Fibroblast of skin of right biceps (primary cell): ENCODE results near the gene METTL2B.

Experiments
- DNase-seq: peaks from one replicate; pipeline ENCODE4 v3.0.0-alpha.2; 2013

METTL2B gene

GRCh38 chr7:128476402-128477335 is at the start of gene METTL2B:
METTL2B (plus strand) TSS chr7:128476748; CDS start chr7:128476766, 18 bp downstream.
- DNase-seq = peak; percentile 93

DNA sequence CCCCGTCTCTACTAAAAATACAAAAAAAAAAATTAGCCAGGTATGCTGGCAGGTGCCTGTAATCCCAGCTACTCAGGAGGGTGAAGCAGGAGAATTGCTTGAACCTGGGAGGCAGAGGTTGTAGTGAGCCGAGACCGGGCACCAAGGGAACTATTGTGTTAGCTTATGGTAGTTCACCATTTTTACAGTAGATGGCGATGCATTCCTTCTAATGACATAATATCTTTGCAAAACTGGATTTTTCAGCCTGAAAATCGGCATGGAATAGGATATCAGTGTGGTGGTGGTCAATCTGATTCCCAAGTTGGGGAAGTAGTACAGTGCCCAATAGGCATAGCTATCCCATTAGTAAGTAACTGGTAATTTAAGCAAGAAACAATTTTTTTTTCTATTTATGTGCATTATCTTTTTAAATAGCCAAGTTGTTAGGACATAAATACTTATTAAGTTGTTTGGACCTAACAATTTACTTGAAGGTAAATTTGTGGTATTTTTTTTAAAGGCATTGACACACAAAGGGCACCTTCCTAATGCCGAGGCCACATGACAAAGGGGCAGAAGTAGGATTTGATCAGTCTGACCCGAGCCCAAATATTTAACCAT is 49.2 kb upstream of the METTL2B start:
- peak; percentile 57 for DNase-seq

DNA sequence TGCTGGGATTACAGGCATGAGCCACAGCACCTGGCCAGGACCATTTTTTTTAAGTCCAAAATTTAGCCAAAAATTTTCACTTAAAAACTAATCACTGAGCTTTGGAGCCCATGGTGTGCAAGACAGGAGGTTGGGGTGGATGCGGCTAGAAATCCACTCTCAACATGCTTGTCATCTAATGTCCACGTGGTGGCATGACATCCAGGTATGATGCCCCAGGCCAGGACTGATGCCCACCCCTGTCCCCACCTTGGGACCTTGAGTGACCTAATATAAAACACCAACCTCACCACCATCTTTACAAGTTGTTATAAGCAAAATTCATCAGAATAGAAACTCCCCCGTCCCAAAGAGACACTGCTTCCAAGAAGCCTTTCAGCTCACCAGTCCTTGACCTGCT is 46.3 kb upstream of the METTL2B start:
- no peak for DNase-seq

DNA sequence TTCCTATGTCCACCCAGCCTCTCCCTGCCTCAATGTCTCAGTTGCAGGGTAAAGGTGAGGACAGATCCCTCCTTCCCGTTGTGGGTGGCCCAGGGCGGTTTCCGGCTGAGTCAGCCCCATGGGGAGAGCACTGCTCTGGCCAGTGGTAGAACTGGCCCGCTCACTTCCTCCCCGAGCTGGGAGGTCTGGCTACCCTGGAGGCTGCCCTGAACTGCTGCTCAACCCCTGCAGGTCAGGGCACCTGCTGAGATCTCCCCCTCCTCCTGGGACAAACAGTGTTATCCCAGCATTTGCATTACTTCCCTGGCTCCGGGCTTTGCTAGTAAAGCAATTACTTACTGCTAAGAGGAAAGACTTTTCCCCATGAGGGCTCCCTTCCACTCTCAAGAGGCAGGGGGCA is 45.3 kb upstream of the METTL2B start:
- peak; percentile 35 for DNase-seq

GRCh38 chr7:128431754-128432153 is 44.8 kb upstream of the METTL2B start:
- no peak for DNase-seq

DNA sequence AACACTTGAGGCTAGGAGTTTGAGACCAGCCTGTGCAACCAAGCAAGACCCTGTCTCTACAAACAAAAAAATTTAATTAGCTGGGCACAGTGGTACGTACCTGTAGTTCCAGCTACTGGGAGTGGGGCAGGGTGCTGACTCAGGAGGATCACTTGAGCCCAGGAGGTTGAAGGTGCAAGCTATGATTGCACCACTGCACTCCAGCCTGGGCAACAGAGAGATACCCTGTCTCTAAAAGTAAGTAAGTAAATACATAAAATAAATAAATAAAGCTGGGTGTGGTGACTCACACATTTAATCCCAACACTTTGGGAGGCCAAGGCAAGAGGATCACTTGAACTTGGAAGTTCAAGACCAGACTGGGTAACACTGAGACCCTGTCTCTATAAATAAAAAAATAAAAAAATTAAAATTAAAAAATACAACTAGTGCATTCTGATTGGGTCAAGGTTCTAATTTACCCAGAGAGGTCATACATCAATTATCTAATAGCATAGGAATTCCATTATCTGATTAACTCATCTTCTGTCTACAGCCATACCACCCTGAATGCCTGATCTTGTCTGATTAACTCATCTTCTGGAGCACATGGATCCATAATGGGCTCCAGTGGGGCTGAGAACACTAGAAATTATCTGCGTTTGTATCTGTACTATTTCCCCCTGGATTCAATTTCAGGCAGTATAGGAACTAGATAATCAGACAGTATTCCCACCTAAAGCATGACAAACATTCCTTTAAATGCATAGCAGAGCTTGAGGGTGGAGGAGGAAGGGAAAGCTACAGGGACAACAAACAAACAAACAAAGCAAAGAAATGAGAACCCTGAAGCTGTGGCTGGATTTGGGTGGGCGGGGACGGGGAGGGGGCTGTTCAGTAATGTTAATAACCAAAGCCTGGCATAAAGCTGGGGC is 41.9 kb upstream of the METTL2B start:
- DNase-seq = peak; percentile 7

- DNase-seq = no peak
These were observed 41.2 kb upstream of the METTL2B start for GRCh38 chr7:128435327-128435686.

GRCh38 chr7:128437426-128438332 is 38.9 kb upstream of the METTL2B start:
- no peak for DNase-seq

- DNase-seq = no peak
These were observed 34.2 kb upstream of the METTL2B start for GRCh38 chr7:128442356-128442755.

DNA sequence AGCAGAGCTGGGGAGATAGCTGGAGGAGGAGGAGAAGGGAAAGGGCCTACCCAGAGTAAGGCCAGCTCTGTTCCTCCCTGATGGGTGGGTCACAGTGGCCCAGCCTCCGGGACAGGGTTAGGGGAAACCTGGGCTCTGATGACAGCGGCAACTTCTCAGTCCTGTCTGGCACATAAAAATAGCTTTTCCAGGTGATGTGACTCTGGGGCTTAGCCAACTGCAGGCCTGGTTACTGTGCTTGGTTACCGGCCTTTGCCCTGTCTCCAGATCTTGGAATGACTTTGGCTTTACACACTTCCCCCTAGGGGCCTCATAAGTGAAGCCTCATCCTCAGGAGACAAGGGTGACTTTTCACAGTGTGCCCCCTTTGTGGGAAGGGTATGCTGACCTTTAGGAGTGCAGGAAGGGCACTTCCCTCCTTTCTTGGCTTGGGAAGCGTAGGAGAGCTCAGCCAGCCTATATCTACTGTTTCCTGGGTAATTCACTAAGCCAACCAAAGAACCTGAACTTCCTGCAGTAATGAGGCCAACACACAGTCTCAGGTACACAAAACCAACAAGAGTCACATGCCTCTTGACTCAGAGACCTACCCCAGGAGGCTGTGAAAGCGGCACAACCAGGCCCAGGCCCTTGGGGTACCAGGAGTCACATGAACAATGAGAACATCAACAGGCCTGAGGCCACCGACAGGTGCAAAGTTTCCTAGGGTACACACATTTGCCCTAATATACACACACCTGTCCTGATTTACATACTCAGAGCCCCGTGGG is 32.5 kb upstream of the METTL2B start:
- DNase-seq = no peak

GRCh38 chr7:128446306-128446705 is 30.2 kb upstream of the METTL2B start:
- no peak for DNase-seq

DNA sequence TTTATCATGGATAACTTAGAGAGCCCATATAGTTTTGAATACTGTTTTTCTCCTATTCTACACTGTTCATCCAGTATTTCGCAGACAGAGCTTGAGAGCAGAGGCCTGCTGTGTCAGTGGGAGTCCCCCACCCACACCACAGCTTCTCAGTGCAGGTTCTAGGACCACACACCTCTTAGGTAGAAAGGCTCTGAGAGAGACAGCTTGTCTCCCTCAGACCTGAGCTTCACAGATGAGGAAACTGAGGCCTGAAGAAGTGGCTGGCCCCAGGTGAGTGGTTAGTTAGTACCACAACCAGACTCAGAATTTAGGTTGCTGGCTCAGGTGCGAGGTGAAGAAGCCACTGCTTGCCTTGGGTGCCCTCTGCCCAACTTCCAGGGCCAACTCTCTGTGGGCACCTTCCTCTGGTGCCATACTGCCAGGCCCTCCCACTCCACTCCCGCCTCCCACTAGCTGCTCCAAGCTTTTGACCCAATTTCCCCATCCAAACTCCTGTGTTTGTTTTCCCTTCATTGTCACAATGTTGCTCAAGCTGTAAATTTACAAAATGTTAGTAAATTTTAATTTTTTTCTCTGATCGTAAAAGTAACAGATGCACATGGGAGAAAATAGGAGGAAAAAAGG is 28.5 kb upstream of the METTL2B start:
- DNase-seq = no peak

- DNase-seq = no peak
These were observed 27.7 kb upstream of the METTL2B start for GRCh38 chr7:128448751-128449302.

DNA sequence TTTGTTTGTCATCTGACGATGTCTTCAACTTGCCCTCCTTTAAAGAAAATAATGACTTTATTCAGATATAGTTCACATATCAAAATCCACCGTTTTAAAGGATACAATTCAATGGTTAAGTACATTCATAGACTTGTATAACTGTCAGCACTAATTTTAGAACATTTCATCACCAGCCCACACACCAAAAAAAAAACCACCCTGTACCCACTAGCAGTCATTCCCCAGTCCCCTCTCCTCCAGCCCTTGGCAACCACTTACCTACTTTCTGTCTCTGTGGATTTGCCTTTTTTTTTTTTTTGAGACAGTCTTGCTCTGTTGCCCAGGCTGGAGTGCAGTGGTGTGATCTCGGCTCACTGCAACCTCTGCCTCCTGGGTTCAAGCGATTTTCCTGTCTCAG is 26.1 kb upstream of the METTL2B start:
- DNase-seq = no peak

GRCh38 chr7:128450913-128451312 is 25.6 kb upstream of the METTL2B start:
- no peak for DNase-seq

DNA sequence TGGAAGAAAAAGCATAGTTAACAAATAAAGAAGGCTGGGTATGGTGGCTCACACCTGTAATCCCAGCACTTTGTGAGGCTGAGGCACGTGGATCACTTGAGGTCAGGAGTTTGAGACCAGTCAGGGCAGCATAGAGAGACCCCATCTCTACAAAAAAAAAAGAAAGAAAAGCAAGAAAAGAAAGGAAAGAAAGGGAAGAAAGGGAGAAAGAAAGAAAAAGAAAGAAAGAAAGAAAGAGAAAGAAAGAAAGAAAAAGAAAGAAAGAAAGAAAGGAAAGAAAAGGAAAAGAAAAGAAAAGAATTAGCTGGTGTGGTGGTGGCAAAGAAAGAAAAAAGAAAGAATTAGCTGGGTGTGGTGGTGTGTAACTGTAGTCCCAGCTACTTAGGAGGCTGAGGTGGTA is 24.0 kb upstream of the METTL2B start:
- no peak for DNase-seq

GRCh38 chr7:128453836-128454804 is 22.4 kb upstream of the METTL2B start:
- DNase-seq = peak; percentile 92

DNA sequence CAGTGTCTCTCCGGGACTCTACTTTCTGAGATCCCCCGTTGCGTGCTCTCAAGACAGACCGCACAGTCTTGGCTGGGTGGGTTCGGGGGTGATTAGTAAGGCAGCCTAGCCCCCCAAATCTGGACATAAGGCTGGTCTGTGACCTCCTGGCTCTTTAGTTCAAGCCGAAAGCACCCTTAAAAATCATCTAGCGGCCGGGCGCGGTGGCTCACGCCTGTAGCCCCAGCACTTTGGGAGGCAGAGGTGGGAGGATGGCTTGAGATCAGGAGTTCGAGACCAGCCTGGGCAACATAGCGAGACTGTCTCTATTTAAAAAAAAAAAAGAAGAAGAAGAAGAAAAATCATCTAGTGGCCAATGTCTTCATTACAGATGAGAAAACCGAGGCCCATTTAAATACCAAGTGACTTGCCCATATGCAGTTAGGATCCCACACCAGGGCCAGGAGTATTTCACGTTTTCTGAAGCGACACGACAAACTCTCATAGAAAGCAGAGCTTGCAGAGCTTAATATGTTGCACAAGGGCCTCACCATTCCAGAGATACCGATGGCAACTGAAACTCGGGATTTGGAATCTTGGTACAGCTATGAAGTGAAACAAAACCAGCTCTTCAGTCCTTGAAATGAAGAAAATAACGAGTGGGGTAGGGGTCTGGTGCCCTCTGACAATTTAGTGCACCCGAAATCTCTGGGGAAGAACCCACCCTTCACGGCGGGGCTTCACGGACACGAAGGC is 21.6 kb upstream of the METTL2B start:
- peak; percentile 58 for DNase-seq
